Measurements from ENCODE around the gene ZNF521.

DNA sequence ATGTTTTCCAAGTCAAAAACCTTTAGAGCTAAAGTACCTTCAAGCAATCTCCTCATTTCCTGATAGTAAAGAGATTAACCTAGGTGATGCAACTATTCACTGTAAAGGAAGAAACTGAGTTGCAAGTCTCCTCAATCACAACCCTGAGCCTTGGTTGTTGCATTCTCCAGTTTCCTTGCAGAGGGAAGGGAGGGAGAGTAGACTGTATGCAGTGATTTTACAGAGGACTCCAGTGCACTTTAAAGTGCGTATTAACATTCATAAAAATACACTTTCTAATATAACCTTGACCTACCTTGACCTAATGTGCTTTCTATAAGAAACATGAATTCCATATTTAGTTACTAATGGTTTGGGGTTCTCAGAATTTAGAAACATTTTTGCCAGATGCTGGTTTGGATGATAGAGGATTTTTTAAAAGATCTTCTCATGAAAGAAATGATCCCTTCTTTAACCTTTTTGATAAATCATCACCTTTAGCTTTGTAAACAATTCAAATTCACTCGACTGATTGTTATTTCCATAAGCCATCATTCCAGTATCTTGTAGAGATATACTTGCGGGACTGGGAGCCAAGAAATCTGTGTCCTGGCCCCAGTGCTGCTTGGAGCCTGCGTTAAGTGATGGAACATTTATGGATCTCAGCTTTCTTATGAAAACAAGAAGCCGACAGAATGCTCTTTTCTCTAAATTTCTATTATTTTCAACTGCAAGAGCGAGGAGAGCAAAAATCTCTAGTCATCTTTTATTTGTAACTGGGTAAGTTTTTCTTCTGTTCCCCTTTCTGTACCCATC is 228.3 kb downstream of the ZNF521 start:
- TF ChIP-seq POLR2A (IDR thresholded peaks at IDR 0.05) (no peak), CTCF (IDR thresholded peaks at IDR 0.05) (no peak)

Data from thyroid gland (tissue), 4 donors.